HepG2 (cell line): ENCODE results near the gene PROC. TPM values are rescaled to one million over a fixed set of nuclear protein-coding genes. Genes with fewer than 3 reads are reported as not detected.

ENCODE experiments used
- ADNP ChIP-seq: sonication (generic); formaldehyde crosslinking; IDR thresholded peaks from 2 replicates; pipeline ENCODE4 v1.4.0; 2020; ENCODE audit warnings: missing genetic modification reagents
- AKNA ChIP-seq: sonication (generic); formaldehyde crosslinking; IDR thresholded peaks from 2 replicates; pipeline ENCODE4 v1.4.0; 2020; ENCODE audit warnings: missing genetic modification reagents, borderline replicate concordance
- ATF7-NPFF ChIP-seq: sonication (generic); formaldehyde crosslinking; IDR thresholded peaks from 2 replicates; pipeline ENCODE4 v1.8.1; 2023; ENCODE audit warnings: mild to moderate bottlenecking, low read depth, missing genetic modification reagents, moderate library complexity
- EED ChIP-seq: sonication (generic); formaldehyde crosslinking; IDR thresholded peaks from 2 replicates; pipeline ENCODE4 v1.5.0; 2020; ENCODE audit warnings: mild to moderate bottlenecking, missing genetic modification reagents
- EHMT2 ChIP-seq: fragments of 200-600 bp; sonication (generic); IDR thresholded peaks from 2 replicates; pipeline ENCODE4 v1.7.0; 2017; ENCODE audit warnings: antibody characterized with exemption, low read depth, low read length, borderline replicate concordance
- FOXK2 ChIP-seq: fragments of 450-650 bp; IDR thresholded peaks from 2 replicates; pipeline ENCODE4 v1.6.1; 2016
- KMT2A ChIP-seq: sonication (generic); formaldehyde crosslinking; IDR thresholded peaks from 2 replicates; pipeline ENCODE4 v1.4.0; 2020; ENCODE audit warnings: missing genetic modification reagents
- MTA1 ChIP-seq: sonication (generic); formaldehyde crosslinking; IDR thresholded peaks from 2 replicates; pipeline ENCODE4 v1.4.0; 2020; ENCODE audit warnings: missing genetic modification reagents, mild to moderate bottlenecking, borderline replicate concordance
- PPARG ChIP-seq: conservative IDR thresholded peaks from 2 replicates; pipeline ENCODE4 v1.6.1; 2016; ENCODE audit warnings: missing biosample characterization, missing genetic modification reagents
- SP4 ChIP-seq: sonication (generic); formaldehyde crosslinking; IDR thresholded peaks from 2 replicates; pipeline ENCODE4 v1.8.1; 2023; ENCODE audit warnings: mild to moderate bottlenecking, missing genetic modification reagents
- THAP9 ChIP-seq: sonication (generic); formaldehyde crosslinking; IDR thresholded peaks from 2 replicates; pipeline ENCODE4; 2020; ENCODE audit warnings: missing genetic modification reagents, mild to moderate bottlenecking, borderline replicate concordance
- ZBTB2 ChIP-seq: sonication (generic); formaldehyde crosslinking; IDR thresholded peaks from 2 replicates; pipeline ENCODE4 v1.8.0; 2022; ENCODE audit warnings: low read depth, missing genetic modification reagents
- ZBTB26 ChIP-seq: IDR thresholded peaks from 2 replicates; pipeline ENCODE4 v1.6.1; 2016; ENCODE audit warnings: missing compliant biosample characterization, missing genetic modification reagents, borderline replicate concordance
- ZFP36 ChIP-seq: fragments of 150-350 bp; IDR thresholded peaks from 2 replicates; pipeline ENCODE4 v1.6.1; 2018; ENCODE audit warnings: borderline replicate concordance, low read length, low read depth; ENCODE audit not compliant: partially characterized antibody
- ZNF343 ChIP-seq: sonication (generic); formaldehyde crosslinking; IDR thresholded peaks from 2 replicates; pipeline ENCODE4 v1.4.0; 2020; ENCODE audit warnings: mild to moderate bottlenecking, missing genetic modification reagents
- ZNF589 ChIP-seq: sonication (generic); formaldehyde crosslinking; conservative IDR thresholded peaks from 2 replicates; pipeline ENCODE4 v1.8.0; 2022; ENCODE audit warnings: mild to moderate bottlenecking, moderate library complexity, missing genetic modification reagents
- ZSCAN12 ChIP-seq: sonication (generic); formaldehyde crosslinking; IDR thresholded peaks from 2 replicates; pipeline ENCODE4 v1.9.0; 2021; ENCODE audit warnings: mild to moderate bottlenecking, missing genetic modification reagents
- polyA plus RNA-seq, 8 experiments: library from polyadenylated mRNA; depleted of rRNA in 3 of 8; stranded (reverse) in 7 of 8; unstranded in 1 of 8; fragments of >200 nt; fragmentation: Illumina TruSeq in 4 of 8; extraction: Trizol in 4 of 8; gene quantifications; 2 replicates each; pipeline versions ENCODE4 v1.2.1 to v1.2.3, GENCODE V29; 2011 to 2016; ENCODE audit warnings: low read depth in 4 of 8, missing spikeins in 1 of 8, mixed read lengths in 1 of 8; ENCODE audit not compliant: insufficient read depth in 1 of 8
- total RNA-seq, 5 experiments: library from RNA; depleted of rRNA; stranded (reverse); fragments of >200 nt; fragmentation: Illumina TruSeq; extraction: Trizol; gene quantifications; 2 replicates each; pipeline ENCODE4 v1.2.3, GENCODE V29; 2016; ENCODE audit warnings: low read depth in 1 of 5

The PROC gene
- total and polyA plus RNA-seq, 2 of the 13 experiments (the other 11 are each of a cell fraction or from before 2014, with no cell fraction given), result 134 to 185 TPM

DNA sequence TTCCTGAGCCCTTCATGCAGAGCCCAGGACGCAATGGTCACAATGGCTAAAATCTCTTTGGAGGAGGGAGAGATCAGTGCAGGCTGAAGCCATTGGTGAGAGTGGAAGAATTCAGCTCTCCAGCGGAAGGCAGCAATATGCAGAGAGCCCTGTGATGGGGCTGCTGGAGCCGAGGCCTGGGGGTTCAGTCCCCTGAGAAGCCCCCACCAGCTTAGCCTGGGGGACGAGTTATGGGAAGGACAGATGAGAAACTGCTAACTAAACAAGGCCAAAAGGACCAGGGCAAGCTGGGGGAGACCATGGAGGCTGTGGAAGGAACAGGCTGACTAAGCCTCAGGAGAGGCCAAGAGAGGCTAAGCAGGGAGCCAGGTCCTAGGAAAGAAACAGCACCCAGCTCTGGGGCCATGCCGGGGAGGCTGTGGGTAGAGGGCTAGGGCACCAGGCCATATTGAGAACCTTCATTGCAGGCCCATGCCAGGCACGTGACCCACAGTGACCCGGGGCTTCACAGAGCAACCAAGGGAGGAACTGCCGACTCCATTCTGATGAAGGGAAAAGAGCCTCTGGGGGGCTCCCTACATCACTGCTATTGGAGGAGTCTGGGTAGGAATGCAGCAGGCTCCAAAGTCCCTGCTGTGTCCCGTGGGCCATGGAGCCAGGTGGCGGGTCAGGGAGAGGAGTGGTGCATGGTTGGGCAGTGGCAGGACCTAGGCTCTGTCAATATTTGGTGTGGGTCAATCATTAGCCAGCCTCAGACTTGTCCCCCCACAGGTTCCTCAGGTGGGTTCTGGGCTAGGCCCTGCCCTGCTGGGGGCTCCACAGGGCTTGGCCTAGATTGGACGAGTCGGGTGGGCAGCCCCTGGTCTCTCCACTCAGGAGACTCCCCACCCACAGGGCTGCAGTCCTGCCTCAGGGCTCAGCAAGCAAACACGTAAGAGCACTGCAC, 19.8 kb downstream of the PROC start (continued):
- TF ChIP-seq AKNA (CRISPR knock-in tag) (no peak), SP4 (CRISPR knock-in tag) (no peak; the same call in 1 of the 2 replicates), ZBTB26 (CRISPR knock-in tag) (peak; percentile 67; the same call in 1 of the 2 replicates), PPARG (CRISPR knock-in tag) (peak; percentile 77), KMT2A (no peak; the same call in 1 of the 2 replicates), ZFP36 (no peak), ZNF343 (peak; percentile 93; the same call in 1 of the 2 replicates), ZBTB2 (no peak), ZSCAN12 (CRISPR knock-in tag) (no peak; the same call in 1 of the 2 replicates), EHMT2 (0 out of 2 replicates have a peak, but pooled peaks have one; percentile 69), MTA1 (CRISPR knock-in tag) (peak; percentile 98), EED (CRISPR knock-in tag) (no peak), ATF7-NPFF (CRISPR knock-in tag) (0 out of 2 replicates have a peak, but pooled peaks have one; percentile 76), FOXK2 (no peak), ZNF589 (CRISPR knock-in tag) (peak; percentile 82; the same call in 1 of the 2 replicates), THAP9 (peak; percentile 78; the same call in 1 of the 2 replicates), ADNP (CRISPR knock-in tag) (no peak)
